Cardiac muscle cell (in vitro differentiated cells and primary cell): Measurements from ENCODE around the gene ATPAF1. TPM values are rescaled to one million over a fixed set of nuclear protein-coding genes. Genes with fewer than 3 reads are reported as not detected.
"Not testable (repeated sequence)": the region's sequence is repeated elsewhere in the genome, so short reads cannot be mapped to it uniquely, and the experiment has no call there.

Experiments used
- DNase-seq, 2 donors: peaks; one replicate each; pipeline versions ENCODE4 v3.0.0 to v3.0.0-alpha.2; 2010 to 2017; ENCODE audit warnings: low read depth in 1 of 2, low spot score in 1 of 2
- H3K27ac ChIP-seq: fragments of 200-600 bp; sonication (generic); 2 replicates; pipeline ENCODE4 v1.5.1; 2016
- H3K27me3 ChIP-seq: fragments of 200-600 bp; sonication (generic); 2 replicates; pipeline ENCODE4 v1.6.0; 2016; ENCODE audit warnings: control low read depth
- H3K36me3 ChIP-seq: fragments of 200-600 bp; sonication (generic); 2 replicates; pipeline ENCODE4 v1.5.1; 2016; ENCODE audit warnings: control low read depth
- H3K4me1 ChIP-seq: fragments of 200-600 bp; sonication (generic); 2 replicates; pipeline ENCODE4 v1.8.1; 2017; ENCODE audit warnings: low read depth, mild to moderate bottlenecking, mixed run types
- H3K4me3 ChIP-seq: fragments of 200-600 bp; sonication (generic); 2 replicates; pipeline ENCODE4 v1.5.1; 2016; ENCODE audit warnings: mild to moderate bottlenecking
- H3K9me3 ChIP-seq: fragments of 200-600 bp; sonication (generic); 2 replicates; pipeline ENCODE4 v1.5.1; 2017; ENCODE audit warnings: low read depth, mild to moderate bottlenecking, control low read depth
- CTCF ChIP-seq: IDR thresholded peaks from 2 replicates; pipeline ENCODE4 v1.5.1; 2012; ENCODE audit warnings: low read depth, mild to moderate bottlenecking, low read length
- polyA plus RNA-seq: library from polyadenylated mRNA; unstranded; fragments of >200 nt; fragmentation: Nextera tagmentation; extraction: Ambion mirVana; gene quantifications from 2 replicates; pipeline ENCODE4 v1.2.1, GENCODE V29; 2016
- total RNA-seq: library from RNA; depleted of rRNA; stranded (reverse); fragments of >200 nt; gene quantifications from 2 replicates; pipeline ENCODE4 v1.2.3, GENCODE V29; 2016

ATPAF1 gene
- total and polyA plus RNA-seq, 2 experiments from 2014 or later: 83.6 to 120 TPM

GRCh38 chr1:46652321-46653100 lies 15.7 kb downstream of the ATPAF1 start:
- H3K36me3 ChIP-seq: peaks cover 16% of the 10 kb centered on the region
- H3K4me1 ChIP-seq: no peaks in the 10 kb centered on the region
- no peak overlapping the region for H3K4me3 ChIP-seq
- no peak for TF ChIP-seq CTCF
- no peaks in the 10 kb centered on the region for H3K9me3 ChIP-seq
- no peak overlapping the region for H3K27ac ChIP-seq
- no peak for DNase-seq
- no peaks in the 10 kb centered on the region for H3K27me3 ChIP-seq

- not testable (repeated sequence) for H3K4me1 ChIP-seq, H3K27me3 ChIP-seq, DNase-seq, H3K27ac ChIP-seq, H3K9me3 ChIP-seq, H3K4me3 ChIP-seq
- H3K36me3 ChIP-seq: peaks cover 11% of the 10 kb centered on the region
Measured at GRCh38 chr1:46651152-46651551, 17.0 kb downstream of the ATPAF1 start.

GRCh38 chr1:46650491-46650890 lies 17.7 kb downstream of the ATPAF1 start:
- Histone ChIP-seq H3K27me3 (no peaks in the 10 kb centered on the region), H3K36me3 (peaks cover 8% of the 10 kb centered on the region), H3K4me3 (no peak overlapping the region), H3K9me3 (no peaks in the 10 kb centered on the region), H3K27ac (no peak overlapping the region), H3K4me1 (no peaks in the 10 kb centered on the region)
- TF ChIP-seq CTCF: no peak
- DNase-seq: no peak

- peaks cover 5% of the 10 kb centered on the region for H3K36me3 ChIP-seq
- no peaks in the 10 kb centered on the region for H3K4me1 ChIP-seq
- no peaks in the 10 kb centered on the region for H3K9me3 ChIP-seq
- H3K4me3 ChIP-seq: no peak overlapping the region
- no peak for TF ChIP-seq CTCF
- no peak for DNase-seq
- H3K27ac ChIP-seq: no peak overlapping the region
- no peaks in the 10 kb centered on the region for H3K27me3 ChIP-seq
Measured at GRCh38 chr1:46649764-46650163, 18.4 kb downstream of the ATPAF1 start.

- Histone ChIP-seq H3K4me3 (no peak overlapping the region), H3K9me3 (no peaks in the 10 kb centered on the region), H3K27me3 (no peaks in the 10 kb centered on the region), H3K27ac (no peak overlapping the region), H3K36me3 (peaks cover 16% of the 10 kb centered on the region), H3K4me1 (no peaks in the 10 kb centered on the region)
- DNase-seq: no peak
- no peak for TF ChIP-seq CTCF
Measured at GRCh38 chr1:46647611-46648010, 20.6 kb downstream of the ATPAF1 start.

GRCh38 chr1:46646844-46647243 lies 21.3 kb downstream of the ATPAF1 start:
- Histone ChIP-seq H3K36me3 (peaks cover 11% of the 10 kb centered on the region), H3K27ac (no peak overlapping the region), H3K4me3 (no peak overlapping the region), H3K4me1 (no peaks in the 10 kb centered on the region), H3K9me3 (no peaks in the 10 kb centered on the region), H3K27me3 (no peaks in the 10 kb centered on the region)
- DNase-seq: no peak
- TF ChIP-seq CTCF: no peak
